ENCODE data around the gene HCST.

The HCST gene

GRCh38 chr19:35858311-35858710 lies 44.0 kb upstream of the HCST start:
- no peak overlapping the region; the same call in 1 of the 2 replicates for H3K4me2 ChIP-seq (ENCODE audit: low read length)
- H3K9me3 ChIP-seq (ENCODE audit: control insufficient read depth, insufficient read depth, low read length) = no peaks in the 10 kb centered on the region
- H3K79me2 ChIP-seq (ENCODE audit: control insufficient read depth, low read length) = no peaks in the 10 kb centered on the region
- H3K4me1 ChIP-seq (ENCODE audit: control insufficient read depth, low read length) = peaks cover 20% of the 10 kb centered on the region
- peaks cover 11% of the 10 kb centered on the region for H3K27me3 ChIP-seq (ENCODE audit: control insufficient read depth, low read length)
- H3K36me3 ChIP-seq (ENCODE audit: control insufficient read depth, low read length) = no peaks in the 10 kb centered on the region
- TF ChIP-seq, protein P1, sequence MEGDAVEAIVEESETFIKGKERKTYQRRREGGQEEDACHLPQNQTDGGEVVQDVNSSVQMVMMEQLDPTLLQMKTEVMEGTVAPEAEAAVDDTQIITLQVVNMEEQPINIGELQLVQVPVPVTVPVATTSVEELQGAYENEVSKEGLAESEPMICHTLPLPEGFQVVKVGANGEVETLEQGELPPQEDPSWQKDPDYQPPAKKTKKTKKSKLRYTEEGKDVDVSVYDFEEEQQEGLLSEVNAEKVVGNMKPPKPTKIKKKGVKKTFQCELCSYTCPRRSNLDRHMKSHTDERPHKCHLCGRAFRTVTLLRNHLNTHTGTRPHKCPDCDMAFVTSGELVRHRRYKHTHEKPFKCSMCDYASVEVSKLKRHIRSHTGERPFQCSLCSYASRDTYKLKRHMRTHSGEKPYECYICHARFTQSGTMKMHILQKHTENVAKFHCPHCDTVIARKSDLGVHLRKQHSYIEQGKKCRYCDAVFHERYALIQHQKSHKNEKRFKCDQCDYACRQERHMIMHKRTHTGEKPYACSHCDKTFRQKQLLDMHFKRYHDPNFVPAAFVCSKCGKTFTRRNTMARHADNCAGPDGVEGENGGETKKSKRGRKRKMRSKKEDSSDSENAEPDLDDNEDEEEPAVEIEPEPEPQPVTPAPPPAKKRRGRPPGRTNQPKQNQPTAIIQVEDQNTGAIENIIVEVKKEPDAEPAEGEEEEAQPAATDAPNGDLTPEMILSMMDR (IDR thresholded peaks at IDR 0.05; ENCODE audit: low read depth, low read length, poor library complexity, severe bottlenecking) = no peak
- TF ChIP-seq EZH2phosphoT487 (IDR thresholded peaks at IDR 0.05; ENCODE audit: borderline replicate concordance, low read length) = no peak
- H4K20me1 ChIP-seq (ENCODE audit: control insufficient read depth, insufficient read depth, low read depth, low read length) = no peaks in the 10 kb centered on the region
- H3K9me2 ChIP-seq (replicated peaks; ENCODE audit: control insufficient read depth, low read length) = no peaks in the 10 kb centered on the region
- no peak overlapping the region for H3K27ac ChIP-seq (ENCODE audit: low read depth, low read length)
- no peaks in the 10 kb centered on the region for H3F3A ChIP-seq (ENCODE audit: control insufficient read depth, insufficient read depth)
- H3K4me3 ChIP-seq (ENCODE audit: low read length) = no peak overlapping the region

- H3F3A ChIP-seq (ENCODE audit: control insufficient read depth, insufficient read depth) = no peaks in the 10 kb centered on the region
- H3K4me2 ChIP-seq (ENCODE audit: low read length) = no peak overlapping the region
- H3K4me3 ChIP-seq (ENCODE audit: low read length) = no peak overlapping the region
- H3K27me3 ChIP-seq (ENCODE audit: control insufficient read depth, low read length) = peaks cover 11% of the 10 kb centered on the region
- H4K20me1 ChIP-seq (ENCODE audit: control insufficient read depth, insufficient read depth, low read depth, low read length) = no peaks in the 10 kb centered on the region
- TF ChIP-seq, protein P1 (IDR thresholded peaks at IDR 0.05; ENCODE audit: low read depth, low read length, poor library complexity, severe bottlenecking) = no peak
- no peak for TF ChIP-seq EZH2phosphoT487 (IDR thresholded peaks at IDR 0.05; ENCODE audit: borderline replicate concordance, low read length)
- peaks cover 20% of the 10 kb centered on the region for H3K4me1 ChIP-seq (ENCODE audit: control insufficient read depth, low read length)
- no peak overlapping the region for H3K27ac ChIP-seq (ENCODE audit: low read depth, low read length)
- no peaks in the 10 kb centered on the region for H3K9me3 ChIP-seq (ENCODE audit: control insufficient read depth, insufficient read depth, low read length)
- no peaks in the 10 kb centered on the region for H3K79me2 ChIP-seq (ENCODE audit: control insufficient read depth, low read length)
- no peaks in the 10 kb centered on the region for H3K9me2 ChIP-seq (replicated peaks; ENCODE audit: control insufficient read depth, low read length)
- no peaks in the 10 kb centered on the region for H3K36me3 ChIP-seq (ENCODE audit: control insufficient read depth, low read length)
These were observed 42.9 kb upstream of the HCST start for GRCh38 chr19:35859414-35859813.

GRCh38 chr19:35860436-35860817 lies 41.9 kb upstream of the HCST start:
- TF ChIP-seq, protein P1 (IDR thresholded peaks at IDR 0.05; ENCODE audit: low read depth, low read length, poor library complexity, severe bottlenecking) = no peak
- no peak for TF ChIP-seq EZH2phosphoT487 (IDR thresholded peaks at IDR 0.05; ENCODE audit: borderline replicate concordance, low read length)
- no peak overlapping the region for H3K4me2 ChIP-seq (ENCODE audit: low read length)
- H3K79me2 ChIP-seq (ENCODE audit: control insufficient read depth, low read length) = no peaks in the 10 kb centered on the region
- peaks cover 7% of the 10 kb centered on the region for H3K27me3 ChIP-seq (ENCODE audit: control insufficient read depth, low read length)
- H3K36me3 ChIP-seq (ENCODE audit: control insufficient read depth, low read length) = no peaks in the 10 kb centered on the region
- no peaks in the 10 kb centered on the region for H3K9me3 ChIP-seq (ENCODE audit: control insufficient read depth, insufficient read depth, low read length)
- H3F3A ChIP-seq (ENCODE audit: control insufficient read depth, insufficient read depth) = no peaks in the 10 kb centered on the region
- H3K4me1 ChIP-seq (ENCODE audit: control insufficient read depth, low read length) = peaks cover 20% of the 10 kb centered on the region
- H3K27ac ChIP-seq (ENCODE audit: low read depth, low read length) = no peak overlapping the region
- H3K9me2 ChIP-seq (replicated peaks; ENCODE audit: control insufficient read depth, low read length) = no peaks in the 10 kb centered on the region
- no peak overlapping the region for H3K4me3 ChIP-seq (ENCODE audit: low read length)
- H4K20me1 ChIP-seq (ENCODE audit: control insufficient read depth, insufficient read depth, low read depth, low read length) = no peaks in the 10 kb centered on the region

Measured in DOHH2 (cell line).